Parathyroid adenoma (tissue), 2 donors: ENCODE results near the gene FAM78A.
A peak's percentile ranks its signal among the peaks of the same experiment; 100 is the strongest.

Source experiments
- H2AFZ ChIP-seq: fragments of 300-600 bp; sonication (generic); one replicate; pipeline ENCODE4 v1.7.0; 2017; ENCODE audit warnings: antibody characterized with exemption, mild to moderate bottlenecking
- H3K27ac ChIP-seq: fragments of 300-600 bp; sonication (generic); one replicate; pipeline ENCODE4 v1.7.0; 2017
- H3K27me3 ChIP-seq: fragments of 300-600 bp; sonication (generic); one replicate; pipeline ENCODE4 v1.7.0; 2017; ENCODE audit warnings: low read length; ENCODE audit not compliant: control insufficient read depth, insufficient read depth
- H3K36me3 ChIP-seq: fragments of 300-600 bp; sonication (generic); one replicate; pipeline ENCODE4 v1.7.0; 2017; ENCODE audit warnings: low read length; ENCODE audit not compliant: control insufficient read depth, insufficient read depth
- H3K4me1 ChIP-seq: fragments of 300-600 bp; sonication (generic); one replicate; pipeline ENCODE4 v1.7.0; 2017; ENCODE audit warnings: control low read depth
- H3K4me2 ChIP-seq: fragments of 300-600 bp; sonication (generic); one replicate; pipeline ENCODE4 v1.7.0; 2017; ENCODE audit warnings: low read length
- H3K4me3 ChIP-seq: fragments of 300-600 bp; sonication (generic); one replicate; pipeline ENCODE4 v1.7.0; 2017; ENCODE audit warnings: low read depth, low read length
- H3K79me2 ChIP-seq: fragments of 300-600 bp; sonication (generic); one replicate; pipeline ENCODE4 v1.7.0; 2017; ENCODE audit warnings: control low read depth
- H3K9ac ChIP-seq: fragments of 300-600 bp; sonication (generic); one replicate; pipeline ENCODE4 v1.7.0; 2017; ENCODE audit warnings: mild to moderate bottlenecking
- H3K9me3 ChIP-seq: fragments of 300-600 bp; sonication (generic); one replicate; pipeline ENCODE4 v1.7.0; 2017; ENCODE audit warnings: low read length; ENCODE audit not compliant: control insufficient read depth
- TF ChIP-seq, protein P1 (sequence below): fragments of 300-600 bp; sonication (generic); IDR thresholded peaks from one replicate; pipeline ENCODE4 v1.7.0; 2017; ENCODE audit warnings: antibody characterized with exemption, mild to moderate bottlenecking
- donor health status: primary hyperparathyroidism.

Gene FAM78A

GRCh38 chr9:131276094-131276888, at the start of gene FAM78A:
TSS of gene FAM78A (minus strand) at chr9:131276510. CDS start at chr9:131276179, 331 bp downstream.
- no peaks in the 10 kb centered on the region for H3K79me2 ChIP-seq
- peak within 1 kb of the TSS; percentile 60 for H2AFZ ChIP-seq
- H3K9ac ChIP-seq, result no peak within 1 kb of the TSS
- no peaks in the 10 kb centered on the region for H3K36me3 ChIP-seq
- H3K27ac ChIP-seq, result no peak within 1 kb of the TSS
- H3K4me1 ChIP-seq, result no peaks in the 10 kb centered on the region
- H3K27me3 ChIP-seq, result no peaks in the 10 kb centered on the region
- H3K9me3 ChIP-seq, result no peaks in the 10 kb centered on the region
- TF ChIP-seq, protein P1, sequence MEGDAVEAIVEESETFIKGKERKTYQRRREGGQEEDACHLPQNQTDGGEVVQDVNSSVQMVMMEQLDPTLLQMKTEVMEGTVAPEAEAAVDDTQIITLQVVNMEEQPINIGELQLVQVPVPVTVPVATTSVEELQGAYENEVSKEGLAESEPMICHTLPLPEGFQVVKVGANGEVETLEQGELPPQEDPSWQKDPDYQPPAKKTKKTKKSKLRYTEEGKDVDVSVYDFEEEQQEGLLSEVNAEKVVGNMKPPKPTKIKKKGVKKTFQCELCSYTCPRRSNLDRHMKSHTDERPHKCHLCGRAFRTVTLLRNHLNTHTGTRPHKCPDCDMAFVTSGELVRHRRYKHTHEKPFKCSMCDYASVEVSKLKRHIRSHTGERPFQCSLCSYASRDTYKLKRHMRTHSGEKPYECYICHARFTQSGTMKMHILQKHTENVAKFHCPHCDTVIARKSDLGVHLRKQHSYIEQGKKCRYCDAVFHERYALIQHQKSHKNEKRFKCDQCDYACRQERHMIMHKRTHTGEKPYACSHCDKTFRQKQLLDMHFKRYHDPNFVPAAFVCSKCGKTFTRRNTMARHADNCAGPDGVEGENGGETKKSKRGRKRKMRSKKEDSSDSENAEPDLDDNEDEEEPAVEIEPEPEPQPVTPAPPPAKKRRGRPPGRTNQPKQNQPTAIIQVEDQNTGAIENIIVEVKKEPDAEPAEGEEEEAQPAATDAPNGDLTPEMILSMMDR, result no peak
- H3K4me3 ChIP-seq, result peak within 1 kb of the TSS; percentile 14
- H3K4me2 ChIP-seq, result peak within 1 kb of the TSS; percentile 74

GRCh38 chr9:131324736-131325679, 48.7 kb upstream of the FAM78A start:
- Histone ChIP-seq H3K9ac (no peak overlapping the region), H2AFZ (no peak overlapping the region), H3K4me3 (no peak overlapping the region), H3K27me3 (no peaks in the 10 kb centered on the region), H3K36me3 (no peaks in the 10 kb centered on the region), H3K4me1 (no peaks in the 10 kb centered on the region), H3K27ac (no peak overlapping the region), H3K4me2 (no peak overlapping the region), H3K9me3 (no peaks in the 10 kb centered on the region), H3K79me2 (no peaks in the 10 kb centered on the region)
- TF ChIP-seq, protein P1, result no peak

DNA sequence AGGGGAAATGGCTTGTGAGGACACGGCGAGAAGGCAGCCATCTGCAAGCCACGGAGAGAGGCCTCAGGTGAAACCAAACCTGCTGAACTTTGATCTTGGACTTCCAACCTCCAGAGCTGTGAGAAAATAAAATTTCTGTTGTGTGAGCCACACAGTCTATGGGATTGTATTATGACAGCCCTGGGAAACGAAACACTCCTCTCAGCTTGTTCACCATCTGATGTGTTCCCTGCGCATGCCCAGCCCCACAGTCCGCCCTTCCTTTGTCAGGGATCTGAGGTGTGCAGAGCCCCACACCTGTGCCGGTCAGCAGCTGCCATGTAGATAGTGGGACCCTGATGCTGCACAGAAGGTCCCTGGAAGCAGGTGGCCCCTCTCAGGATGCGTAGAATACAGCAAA, 47.3 kb upstream of the FAM78A start:
- H3K4me1 ChIP-seq, result no peaks in the 10 kb centered on the region
- no peak overlapping the region for H3K4me3 ChIP-seq
- TF ChIP-seq, protein P1, result no peak

DNA sequence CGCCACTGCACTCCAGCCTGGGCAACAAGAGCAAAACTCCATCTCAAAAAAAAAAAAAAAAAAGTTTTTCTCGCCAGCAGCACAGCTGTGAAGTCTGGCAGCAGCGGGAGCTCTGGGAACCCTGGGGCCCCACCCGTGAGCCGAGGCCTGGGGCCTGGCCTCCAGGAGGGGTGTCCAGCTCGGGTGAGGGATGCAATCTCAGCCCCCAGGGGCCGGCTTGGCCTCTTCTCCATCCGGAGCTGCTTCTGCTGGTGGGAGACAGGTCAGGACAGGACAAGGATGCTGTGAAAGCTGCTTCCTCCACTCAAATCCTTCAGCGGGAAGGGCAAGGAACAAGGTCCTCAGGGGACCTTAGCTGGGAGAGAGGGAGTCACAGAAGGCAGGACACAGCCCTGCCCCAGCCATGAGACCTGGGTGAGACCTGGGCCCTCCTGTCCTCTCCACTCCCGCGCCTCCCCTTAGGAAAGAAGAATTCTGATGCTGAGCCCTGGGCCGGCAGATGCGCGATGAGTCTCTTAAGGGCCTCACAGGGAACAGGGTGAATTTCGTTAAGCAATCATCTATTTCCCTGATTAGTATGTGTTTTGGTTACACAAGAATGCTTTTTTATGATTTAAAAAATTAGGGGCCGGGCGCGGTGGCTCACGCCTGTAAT, 43.8 kb upstream of the FAM78A start:
- Histone ChIP-seq H3K4me3 (no peak overlapping the region), H3K4me2 (no peak overlapping the region), H3K79me2 (no peaks in the 10 kb centered on the region), H3K9ac (no peak overlapping the region), H3K27me3 (no peaks in the 10 kb centered on the region), H3K27ac (no peak overlapping the region), H3K36me3 (no peaks in the 10 kb centered on the region), H2AFZ (no peak overlapping the region), H3K9me3 (no peaks in the 10 kb centered on the region), H3K4me1 (no peaks in the 10 kb centered on the region)
- TF ChIP-seq, protein P1, result no peak

More for the DNA sequence above, 47.3 kb upstream of the FAM78A start:
- Histone ChIP-seq H3K4me2 (no peak overlapping the region), H3K27ac (no peak overlapping the region), H3K27me3 (no peaks in the 10 kb centered on the region), H3K9me3 (no peaks in the 10 kb centered on the region), H3K9ac (no peak overlapping the region), H3K79me2 (no peaks in the 10 kb centered on the region), H2AFZ (no peak overlapping the region), H3K36me3 (no peaks in the 10 kb centered on the region)
